ENCODE results near the gene HOMEZ. TPM values are rescaled to one million over a fixed set of nuclear protein-coding genes. Genes with fewer than 3 reads are reported as not detected.

The HOMEZ gene
- total and polyA plus RNA-seq, 10 of the 15 experiments (the other 5 are each of a cell fraction or from before 2014, with no cell fraction given), result 2.6 to 19.3 (median 13.0) TPM

GRCh38 chr14:23300687-23301223 is 14.8 kb upstream of the HOMEZ start (continued):
- TF ChIP-seq IRF5 (IDR thresholded peaks at IDR 0.05; ENCODE audit: borderline replicate concordance) (no peak), IKZF2 (IDR thresholded peaks at IDR 0.05) (no peak), HDGF (IDR thresholded peaks at IDR 0.05) (no peak), RUNX3 (IDR thresholded peaks at IDR 0.05; ENCODE audit: low read length) (no peak)

DNA sequence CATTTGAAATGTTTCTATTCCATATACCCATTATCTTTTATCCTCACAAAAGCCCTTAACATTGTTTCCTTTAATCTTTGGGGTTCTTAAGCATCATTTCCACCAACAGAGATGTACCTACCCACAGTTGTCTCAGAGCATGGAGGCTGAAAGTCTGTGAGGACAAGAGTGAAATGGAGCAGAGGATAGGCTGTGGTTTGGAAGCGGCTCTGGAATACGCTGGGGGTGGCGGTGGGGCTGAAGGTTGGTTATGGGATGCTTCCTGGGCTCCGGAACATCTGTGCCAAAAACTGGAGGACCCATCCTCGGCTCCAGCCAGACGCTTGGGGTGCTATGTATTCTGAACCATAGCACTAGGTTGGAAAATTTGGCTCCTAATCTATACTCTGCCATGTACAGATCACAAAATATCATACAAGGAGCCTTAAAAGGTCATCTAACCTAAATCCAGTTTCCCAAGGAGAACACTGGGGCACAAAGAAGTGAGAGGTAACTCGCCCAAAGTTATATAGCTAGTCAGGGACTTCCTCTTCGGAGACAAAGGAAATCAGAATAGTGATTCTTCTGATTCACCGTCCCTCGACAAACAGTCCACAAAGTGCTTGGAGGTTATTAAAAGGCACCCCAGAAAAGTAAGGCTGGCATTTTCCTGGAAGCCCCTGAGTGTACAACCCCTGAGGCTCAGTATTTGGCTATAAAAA is 14.2 kb upstream of the HOMEZ start:
- POLR2A ChIA-PET, result interaction anchor here (0.5 to 5.7 kb wide), 5 partner anchors 9 to 30 kb away, joined by 3 to 98 read pairs (median 6); partner anchors contain the start of genes HOMEZ and PABPN1
- intact Hi-C loops (cut with micrococcal nuclease; ENCODE audit: unreplicated experiment) (loop anchor here (2.0 kb wide), 1 partner anchor 179 kb away; no protein-coding TSS in a partner anchor), in situ Hi-C loops (cut with MboI) (loop anchor here (10.0 to 25.0 kb wide), 2 partner anchors 812 to 1135 kb away; partner anchors contain the start of genes DCAF11 and NRL)

More for the DNA sequence above, 14.2 kb upstream of the HOMEZ start:
- Histone ChIP-seq H3K9ac (ENCODE audit: control insufficient read depth, insufficient read depth, low read length) (peak overlapping the region; percentile 75), H3K27me3 (replicated peaks in 1 of 2; ENCODE audit: control insufficient read depth in 2 of 2, insufficient read depth in 2 of 2, low read length in 1 of 2) (no peaks in the 10 kb centered on the region), H3K4me3 (peak overlapping the region; percentile 86), H3K4me2 (ENCODE audit: control insufficient read depth, insufficient read depth) (peak overlapping the region; percentile 83), H3K79me2 (ENCODE audit: control insufficient read depth, insufficient read depth, low read length) (peaks cover 7% of the 10 kb centered on the region), H2AFZ (ENCODE audit: control insufficient read depth, low read depth, low read length) (no peak overlapping the region; the same call in 1 of the 2 replicates), H3K9me3 (replicated peaks; ENCODE audit: control insufficient read depth, insufficient read depth, low read length) (no peaks in the 10 kb centered on the region), H3K36me3 (ENCODE audit: control insufficient read depth in 2 of 2, insufficient read depth in 2 of 2, low read length in 1 of 2) (no peaks in the 10 kb centered on the region), H3K4me1 (ENCODE audit: control insufficient read depth, insufficient read depth, low read length) (peaks cover 8% of the 10 kb centered on the region), H4K20me1 (ENCODE audit: control insufficient read depth, insufficient read depth) (no peaks in the 10 kb centered on the region), H3K27ac (ENCODE audit: control insufficient read depth, insufficient read depth) (peak overlapping the region; percentile 85)
- ChIA-PET RAD21 (ENCODE audit: unreplicated experiment) (interaction anchor here (0.7 to 8.7 kb wide), 9 partner anchors 14 to 255 kb away, joined by 3 to 103 read pairs (median 4); partner anchors contain the start of genes HOMEZ and PABPN1), CTCF (interaction anchor here (0.6 to 5.8 kb wide), 23 partner anchors 8 to 294 kb away, joined by 3 to 77 read pairs (median 4); partner anchors contain the start of genes CDH24, HOMEZ, JPH4 and PABPN1), SMC1A (ENCODE audit: uncharacterized antibody, unreplicated experiment) (interaction anchor here (0.7 to 7.1 kb wide), 10 partner anchors 11 to 268 kb away, joined by 3 to 48 read pairs (median 3); partner anchors contain the start of genes AP1G2, HOMEZ and PABPN1)
- no TSS peak for BruUV-seq (replicated peaks)
- no peak for TF ChIP-seq CBFB (IDR thresholded peaks at IDR 0.05; ENCODE audit: low read depth)
- TF ChIP-seq SUPT20H (IDR thresholded peaks at IDR 0.05; ENCODE audit: borderline replicate concordance, control insufficient read depth, low read depth, low read length), result no peak
- TF ChIP-seq SPI1 (IDR thresholded peaks at IDR 0.05; ENCODE audit: borderline replicate concordance, insufficient read depth, low read depth, low read length), result peak; percentile 40; the same call in 1 of the 2 replicates
- TF ChIP-seq TBL1XR1 (IDR thresholded peaks at IDR 0.05; ENCODE audit: low read depth, low read length), result no peak
- TF ChIP-seq STAT1 (conservative IDR thresholded peaks at IDR 0.05), result no peak
- TF ChIP-seq GATAD2B (conservative IDR thresholded peaks at IDR 0.05; ENCODE audit: low read depth), result no peak; the same call in 1 of the 2 replicates
- TF ChIP-seq CBX5 (IDR thresholded peaks at IDR 0.05; ENCODE audit: low read depth), result no peak
- TF ChIP-seq NR2C1 (IDR thresholded peaks at IDR 0.05), result no peak
- 62% methylated on average over 10 of the region's 10 CpGs for WGBS (ENCODE audit: insufficient coverage, insufficient replicate concordance, low lambda C conversion rate, missing lambda C conversion rate)
- no peak for DNase-seq (ENCODE audit: low read depth, low spot score)
- ATAC-seq, result no peak
- peak; percentile 18 for FAIRE-seq

All from GM12878 (cell line).